ENCODE results near the gene TTLL1. TPM values are rescaled to one million over a fixed set of nuclear protein-coding genes. Genes with fewer than 3 reads are reported as not detected.
A peak's percentile ranks its signal among the peaks of the same experiment; 100 is the strongest.

The TTLL1 gene
- total and polyA plus RNA-seq, 9 of the 15 experiments (the other 6 are each of a cell fraction or from before 2014, with no cell fraction given): 0.06 to 0.85 (median 0.17) TPM

GRCh38 chr22:43015677-43016042, 73.5 kb downstream of the TTLL1 start:
- H3K4me1 ChIP-seq (replicated peaks in 1 of 2; ENCODE audit: control insufficient read depth in 2 of 2, insufficient read depth in 2 of 2, low read length in 2 of 2): peaks cover 17 to 19% of the 10 kb centered on the region in 2 experiments; a peak in 4 of 5 replicates
- DNase-seq (ENCODE audit: extremely low read depth in 1 of 4, low spot score in 3 of 4): no peak
- FAIRE-seq: no peak
- TF ChIP-seq CSDE1 (IDR thresholded peaks at IDR 0.05): 0 out of 4 replicates have a peak, but pooled peaks of 1 of the 2 experiments have one; percentile 6
- TF ChIP-seq FOXA1 (IDR thresholded peaks at IDR 0.05; ENCODE audit: borderline replicate concordance): no peak
- TF ChIP-seq ZBTB26 (CRISPR knock-in tag; IDR thresholded peaks at IDR 0.05): no peak
- TF ChIP-seq E2F4 (CRISPR knock-in tag; IDR thresholded peaks at IDR 0.05; ENCODE audit: low read depth): no peak
- TF ChIP-seq ATF1 (CRISPR knock-in tag; IDR thresholded peaks at IDR 0.05): no peak
- TF ChIP-seq ATF1 (tag; IDR thresholded peaks at IDR 0.05): 0 out of 2 replicates have a peak, but pooled peaks have one; percentile 5
- 0 out of 2 replicates have a peak, but pooled peaks have one; percentile 52 for TF ChIP-seq KAT7 (CRISPR knock-in tag; IDR thresholded peaks at IDR 0.05; ENCODE audit: borderline replicate concordance)
- TF ChIP-seq ZBTB9 (CRISPR knock-in tag; IDR thresholded peaks at IDR 0.05): no peak
- TF ChIP-seq ZNF436 (CRISPR knock-in tag; IDR thresholded peaks at IDR 0.05): no peak
- no peak for TF ChIP-seq ZNF778 (CRISPR knock-in tag; IDR thresholded peaks at IDR 0.05)
- no peak for TF ChIP-seq POLR2AphosphoS5 (IDR thresholded peaks at IDR 0.05; ENCODE audit: control insufficient read depth, insufficient read depth, low read depth, low read length)
- no peak for TF ChIP-seq HDAC6 (IDR thresholded peaks at IDR 0.05; ENCODE audit: low read depth, low read length)
- H3K9me1 ChIP-seq (ENCODE audit: control insufficient read depth, insufficient read depth, low read length): no peaks in the 10 kb centered on the region
- ChIA-PET POLR2A (interaction anchor here (0.6 to 1.8 kb wide), 6 partner anchors 8 to 358 kb away, joined by 3 to 9 read pairs (median 4); no protein-coding TSS in a partner anchor), CTCF (ENCODE audit: low intra/inter-chr PET ratio) (no interaction called here)
- peak overlapping the region; percentile 90 for H3K4me2 ChIP-seq (ENCODE audit: insufficient read depth, low read length)
- peaks cover 32% of the 10 kb centered on the region for H3K79me2 ChIP-seq (ENCODE audit: control insufficient read depth, insufficient read depth, low read length)
- no peaks in the 10 kb centered on the region for H3K27me3 ChIP-seq (ENCODE audit: control insufficient read depth in 2 of 2, insufficient read depth in 2 of 2, low read length in 2 of 2)
- intact Hi-C loops (cut with micrococcal nuclease) (no loop called here), in situ Hi-C loops (cut with MboI) (no loop called here)
- no peak for ATAC-seq
- peak overlapping the region; percentile 71 for H3K4me3 ChIP-seq
- peak overlapping the region; percentile 67 to 91; a peak in 3 of 4 replicates for H3K9ac ChIP-seq (ENCODE audit: insufficient read depth in 1 of 2, low read depth in 2 of 2, low read length in 2 of 2)
- peaks cover 4% of the 10 kb centered on the region for H4K20me1 ChIP-seq (replicated peaks; ENCODE audit: control insufficient read depth, insufficient read depth, low read length)
- no peaks in the 10 kb centered on the region for H3K9me3 ChIP-seq (replicated peaks; ENCODE audit: control insufficient read depth, insufficient read depth, low read depth, low read length)
- no peaks in the 10 kb centered on the region for H3K36me3 ChIP-seq (ENCODE audit: control insufficient read depth, insufficient read depth, low read length)
- peak overlapping the region; percentile 67 for H3K27ac ChIP-seq (ENCODE audit: extremely low read depth, low read depth, low read length)
- TSS peak; percentile 96 for BruUV-seq (replicated peaks)
- H2AFZ ChIP-seq (ENCODE audit: low read depth, low read length): peak overlapping the region; percentile 88
- 4% methylated on average over 3 of the region's 5 CpGs for WGBS (ENCODE audit: insufficient coverage, low coverage, missing lambda C conversion rate)

Data from K562 (cell line).